Measurements from ENCODE around the gene ELK1. TPM values are rescaled to one million over a fixed set of nuclear protein-coding genes. Genes with fewer than 3 reads are reported as not detected.

ELK1 gene
- total and polyA plus RNA-seq, 2 experiments from 2014 or later = 19.2 to 39.5 TPM

GRCh38 chrX:47649271-47649670, 1.1 kb downstream of the ELK1 start:
- H3K27me3 ChIP-seq (ENCODE audit: insufficient read depth) = no peaks in the 10 kb centered on the region
- Mint-ChIP-seq H3K9me3 (no peaks in the 10 kb centered on the region), H3K4me1 (peaks cover 23% of the 10 kb centered on the region), H3K36me3 (ENCODE audit: low read depth) (peaks cover 27% of the 10 kb centered on the region), H3K27ac (no peak overlapping the region), H3K27me3 (ENCODE audit: insufficient read depth, low read depth, poor library complexity) (peaks cover 11% of the 10 kb centered on the region), H3K4me3 (peak overlapping the region; percentile 92)
- peak overlapping the region; percentile 69 for H3K4me3 ChIP-seq
- no peak overlapping the region for H2AFZ ChIP-seq
- H3K79me2 ChIP-seq (replicated peaks; ENCODE audit: insufficient read depth) = peaks cover 21% of the 10 kb centered on the region
- DNase-seq (ENCODE audit: low spot score) (no peak), ATAC-seq (no peak)
- H4K20me1 ChIP-seq (replicated peaks; ENCODE audit: insufficient read depth) = no peaks in the 10 kb centered on the region; the same call in 1 of the 2 replicates
- H3K9me2 ChIP-seq (ENCODE audit: insufficient read depth) = no peaks in the 10 kb centered on the region
- no peak for TF ChIP-seq NANOG (IDR thresholded peaks at IDR 0.05; ENCODE audit: borderline replicate concordance)
- TF ChIP-seq JUNB (IDR thresholded peaks at IDR 0.05; ENCODE audit: unreplicated experiment) = no peak
- no peak for TF ChIP-seq ZNF331 (CRISPR knock-in tag; IDR thresholded peaks at IDR 0.05; ENCODE audit: low read depth)
- TF ChIP-seq POLR2AphosphoS5 (IDR thresholded peaks at IDR 0.05; ENCODE audit: low read depth) = no peak
- TF ChIP-seq REST (IDR thresholded peaks at IDR 0.05; ENCODE audit: unreplicated experiment) = no peak
- TF ChIP-seq ETS1 (IDR thresholded peaks at IDR 0.05) = no peak
- no peak for TF ChIP-seq ZNF462 (CRISPR knock-in tag; IDR thresholded peaks at IDR 0.05)
- TF ChIP-seq CTCF (conservative IDR thresholded peaks at IDR 0.05; ENCODE audit: low read depth in 2 of 2) = no peak
- TF ChIP-seq EZH2 (IDR thresholded peaks at IDR 0.05; ENCODE audit: low read depth, unreplicated experiment) = no peak
- no peak for TF ChIP-seq STAT1 (IDR thresholded peaks at IDR 0.05; ENCODE audit: unreplicated experiment)
- TF ChIP-seq ZNF114 (CRISPR knock-in tag; IDR thresholded peaks at IDR 0.05) = no peak
- no peak for TF ChIP-seq CREB1 (CRISPR knock-in tag; IDR thresholded peaks at IDR 0.05; ENCODE audit: low read depth)
- TF ChIP-seq EZH2phosphoT487 (IDR thresholded peaks at IDR 0.05; ENCODE audit: unreplicated experiment) = no peak
- peak overlapping the region; percentile 73 for H3K4me2 ChIP-seq
- no peaks in the 10 kb centered on the region for H3K36me3 ChIP-seq (ENCODE audit: insufficient read depth)
- H3F3A ChIP-seq (replicated peaks; ENCODE audit: low read depth) = no peaks in the 10 kb centered on the region
- no peak overlapping the region for H3K27ac ChIP-seq (ENCODE audit: low read depth)
- H3K4me1 ChIP-seq (ENCODE audit: insufficient read depth) = peaks cover 3% of the 10 kb centered on the region; the same call in 1 of the 2 replicates

All from GM23338 (cell line).